Endothelial cell of hepatic sinusoid (primary cell): ENCODE data around the gene RNF182.
"Not testable (repeated sequence)": the region's sequence is repeated elsewhere in the genome, so short reads cannot be mapped to it uniquely, and the experiment has no call there.

Experiments used
- in situ Hi-C: cut with HindIII; loops from 2 replicates; pipeline ENCODE4 v1.10.0; 2017; ENCODE audit warnings: low sequenced_read_pairs

Gene RNF182, protein sequence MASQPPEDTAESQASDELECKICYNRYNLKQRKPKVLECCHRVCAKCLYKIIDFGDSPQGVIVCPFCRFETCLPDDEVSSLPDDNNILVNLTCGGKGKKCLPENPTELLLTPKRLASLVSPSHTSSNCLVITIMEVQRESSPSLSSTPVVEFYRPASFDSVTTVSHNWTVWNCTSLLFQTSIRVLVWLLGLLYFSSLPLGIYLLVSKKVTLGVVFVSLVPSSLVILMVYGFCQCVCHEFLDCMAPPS

DNA sequence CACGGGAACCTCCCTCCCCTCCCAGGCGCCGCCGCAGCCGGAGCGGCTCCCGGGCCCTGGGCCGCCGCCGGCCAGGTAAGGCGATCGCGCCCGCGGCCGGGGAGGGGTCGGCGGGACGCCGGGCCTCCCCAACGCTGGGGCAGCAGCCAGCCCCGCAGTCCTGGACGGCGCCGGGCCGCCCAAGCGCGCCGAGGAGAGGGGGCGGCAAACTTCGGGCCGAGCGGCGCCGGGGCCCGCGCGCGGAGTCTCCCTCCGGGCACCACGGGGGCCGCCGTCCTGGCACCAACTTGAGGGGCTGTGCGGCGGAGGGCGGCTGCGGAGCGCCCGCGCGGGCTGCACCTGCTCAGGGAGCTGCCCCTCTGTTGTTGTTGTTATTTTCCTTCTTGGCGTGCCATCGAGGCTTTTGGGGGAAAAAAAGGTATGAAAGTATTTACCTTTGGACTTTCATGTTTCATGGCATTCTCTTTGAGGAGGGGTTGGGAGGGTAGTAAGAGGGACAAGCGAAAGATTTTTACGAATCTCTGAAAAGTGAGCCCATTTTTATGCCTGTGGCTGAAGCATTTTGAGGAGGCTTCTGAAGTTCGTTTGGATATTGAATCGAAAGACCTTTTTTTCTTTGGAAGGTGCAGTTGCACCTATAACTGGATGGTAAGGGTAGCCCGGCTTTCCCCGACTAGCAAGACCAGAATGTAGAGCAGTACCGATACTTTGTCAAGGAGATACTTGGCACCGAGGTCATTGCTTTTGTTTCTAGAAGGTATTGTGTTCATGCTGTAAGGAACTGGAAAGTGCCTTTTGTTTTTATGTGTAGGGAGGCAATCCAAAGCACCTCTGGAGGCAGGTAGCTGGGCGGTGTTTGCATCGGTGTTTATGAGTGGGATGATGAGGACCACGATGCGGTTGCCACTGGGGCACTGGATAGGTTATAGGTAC lies at the start of gene RNF182:
RNF182 (plus strand) TSS at position 4 of the 933 bp plus-strand sequence. CDS start 52,168 bp downstream, outside the sequence.
- in situ Hi-C loops: no loop called here

DNA sequence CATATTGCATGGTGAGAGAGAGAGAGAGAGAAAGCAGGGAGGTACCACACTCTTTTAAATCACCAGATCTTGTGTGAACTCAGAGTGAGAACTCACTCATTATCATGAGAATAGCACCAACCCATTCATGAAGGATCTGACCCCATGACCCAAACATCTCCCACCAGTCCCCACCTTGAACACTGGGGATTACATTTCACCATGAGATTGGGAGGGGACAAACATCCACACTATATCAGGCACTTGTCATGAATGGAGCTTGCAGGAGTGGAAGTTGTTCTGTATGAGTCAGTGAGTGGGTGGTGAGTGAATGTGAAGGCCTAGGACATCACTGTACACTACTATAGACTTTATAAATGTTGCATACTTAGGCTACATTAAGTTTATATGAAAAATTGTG lies 47.7 kb upstream of the RNF182 start:
- in situ Hi-C loops: no loop called here

DNA sequence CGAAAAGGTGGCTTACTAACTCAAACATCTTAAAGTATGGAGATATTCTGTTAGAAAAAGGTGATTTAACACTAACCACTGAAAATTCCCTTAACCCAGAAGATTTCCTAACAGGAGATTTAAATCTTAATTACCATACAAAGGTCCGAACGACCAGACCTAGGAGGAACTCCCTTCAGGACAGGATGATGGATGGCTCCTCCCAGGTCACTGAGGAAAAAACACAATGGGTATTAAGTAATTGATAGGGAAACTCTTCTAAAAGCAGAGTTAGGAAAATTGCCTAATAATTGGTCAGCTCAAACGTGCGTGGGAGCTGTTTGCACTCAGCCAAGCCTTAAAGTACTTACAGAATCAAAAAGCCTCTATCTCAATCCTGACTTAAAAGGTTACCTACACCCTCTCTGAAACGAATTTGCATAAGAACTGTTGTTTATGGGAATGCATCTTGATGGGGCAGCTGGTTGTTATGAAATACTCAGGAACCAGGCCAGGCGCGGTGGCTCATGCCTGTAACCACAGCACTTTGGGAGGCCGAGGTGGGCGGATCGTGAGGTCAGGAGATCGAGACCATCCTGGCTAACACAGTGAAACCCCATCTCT lies 44.6 kb upstream of the RNF182 start:
- in situ Hi-C loops: not testable (repeated sequence)

DNA sequence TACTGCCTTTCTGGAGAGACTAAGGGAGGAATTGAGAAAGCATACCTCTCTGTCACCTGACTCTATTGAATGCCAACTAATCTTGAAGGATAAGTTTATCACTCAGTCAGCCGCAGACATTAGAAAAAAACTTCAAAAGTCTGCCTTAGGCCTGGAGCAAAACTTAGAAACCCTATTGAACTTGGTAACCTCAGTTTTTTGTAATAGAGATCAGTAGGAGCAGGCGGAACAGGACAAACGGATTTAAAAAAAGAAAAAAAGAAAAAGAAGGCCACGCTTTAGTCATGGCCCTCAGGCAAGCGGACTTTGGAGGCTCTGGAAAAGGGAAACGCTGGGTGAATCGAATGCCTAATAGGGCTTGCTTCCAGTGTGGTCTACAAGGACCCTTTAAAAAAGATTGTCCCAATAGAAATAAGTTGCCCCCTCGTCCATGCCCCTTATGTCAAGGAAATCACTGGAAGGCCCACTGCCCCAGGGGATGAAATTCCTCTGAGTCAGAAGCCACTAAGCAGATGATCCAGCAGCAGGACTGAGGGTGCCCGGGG lies 43.1 kb upstream of the RNF182 start:
- in situ Hi-C loops: no loop called here

DNA sequence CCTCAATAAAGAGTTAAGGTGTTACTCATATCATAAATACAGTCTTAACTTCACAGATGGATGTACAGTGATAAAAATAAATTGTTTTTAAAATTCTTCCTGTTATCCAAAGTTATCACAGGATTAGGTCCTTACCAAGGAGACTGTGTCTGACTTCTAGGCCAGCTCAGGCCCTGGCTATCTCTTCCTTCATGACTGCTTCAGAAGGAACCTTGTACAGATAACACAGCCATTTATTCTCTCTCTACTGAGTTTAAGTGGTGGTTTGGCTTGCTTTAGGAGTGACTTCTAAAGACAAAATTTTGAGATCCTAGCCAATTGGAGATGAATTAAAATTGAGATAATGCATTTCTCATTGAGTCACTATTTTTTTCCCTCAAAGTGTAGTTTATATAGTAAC lies 40.8 kb upstream of the RNF182 start:
- in situ Hi-C loops: no loop called here

DNA sequence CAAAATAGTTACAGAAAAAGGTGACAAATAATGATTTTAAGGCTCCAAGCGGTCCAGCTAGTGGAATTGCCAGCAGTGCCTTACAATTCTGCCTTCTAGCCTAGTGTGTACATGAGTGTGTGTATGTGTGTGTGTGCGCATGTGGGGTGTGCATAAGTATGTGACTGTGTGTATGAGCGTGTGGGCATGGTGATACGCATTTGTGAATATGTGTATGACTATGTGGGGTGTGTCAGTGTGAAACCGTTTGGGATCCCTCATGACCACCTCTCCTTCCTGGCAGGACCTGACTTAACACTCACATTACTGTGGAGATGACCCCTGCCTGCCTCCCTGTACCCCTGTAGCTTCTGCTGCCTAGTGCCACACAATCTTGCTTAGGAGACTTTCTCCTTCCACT lies 40.4 kb upstream of the RNF182 start:
- in situ Hi-C loops: no loop called here

DNA sequence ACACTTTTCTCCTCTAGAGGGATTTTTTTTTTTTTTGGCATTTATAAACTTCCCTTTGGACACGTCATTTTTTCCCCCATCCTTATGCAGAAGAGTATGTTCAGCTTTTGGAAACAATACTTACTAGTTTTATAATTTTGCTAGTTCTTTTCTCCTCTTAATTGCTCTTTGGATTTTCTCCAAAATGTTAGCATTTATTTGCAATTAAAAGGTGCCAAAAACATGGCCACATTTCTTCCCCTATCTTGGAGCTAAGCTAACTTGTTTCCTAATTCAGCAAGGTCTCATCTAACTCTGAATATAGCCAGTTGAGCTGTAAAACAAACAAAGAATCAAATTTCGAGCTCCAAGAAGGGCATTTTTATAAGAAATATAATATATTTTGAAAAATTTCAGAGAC lies 39.2 kb upstream of the RNF182 start:
- in situ Hi-C loops: no loop called here

DNA sequence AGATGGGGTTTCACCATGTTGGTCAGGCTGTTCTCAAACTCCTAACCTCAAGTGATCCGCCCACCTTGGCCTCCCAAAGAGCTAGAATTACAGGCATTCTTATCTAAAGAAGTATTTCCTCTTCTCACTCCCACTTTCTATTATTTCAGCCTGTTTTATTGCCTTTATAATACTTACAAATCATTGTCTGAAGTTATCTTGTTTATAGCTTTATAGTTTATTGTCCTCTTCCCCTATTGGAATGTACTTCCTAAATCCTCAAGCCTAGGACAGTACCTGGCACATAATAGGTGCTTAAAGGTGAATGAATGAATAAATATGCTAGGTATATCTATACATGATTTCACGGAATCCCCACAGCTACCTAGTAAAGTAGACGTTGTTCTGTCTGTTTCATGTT lies 37.8 kb upstream of the RNF182 start:
- in situ Hi-C loops: no loop called here

DNA sequence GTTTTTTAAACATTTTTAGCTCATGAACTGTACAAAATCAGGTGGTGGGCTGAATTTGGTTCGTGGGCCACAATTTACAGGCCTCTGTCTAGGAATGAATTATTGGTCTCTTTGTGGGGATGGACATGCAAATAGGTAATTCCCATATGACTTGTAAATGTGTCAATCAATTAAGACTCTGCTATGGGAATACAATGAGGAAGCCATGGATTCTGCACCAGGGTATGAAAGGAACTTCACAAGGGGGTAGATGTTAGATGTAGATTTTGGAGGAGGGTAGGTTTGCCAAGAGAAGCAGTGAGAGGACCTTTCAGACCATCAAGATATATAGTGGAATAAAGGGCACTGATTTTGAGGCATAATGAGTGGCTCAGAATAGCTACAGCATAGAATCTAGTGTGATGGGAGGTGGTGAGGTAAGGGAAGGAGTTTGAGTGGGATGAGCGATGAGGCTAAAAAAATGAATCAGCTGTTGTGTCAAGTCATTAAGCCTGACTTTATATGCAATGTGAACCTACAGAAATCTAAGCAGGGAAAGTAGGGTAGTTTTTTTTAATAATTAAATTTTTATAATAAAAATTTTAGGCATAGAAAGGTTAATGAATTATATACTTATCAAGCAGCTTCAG lies 32.6 kb upstream of the RNF182 start:
- in situ Hi-C loops: no loop called here

DNA sequence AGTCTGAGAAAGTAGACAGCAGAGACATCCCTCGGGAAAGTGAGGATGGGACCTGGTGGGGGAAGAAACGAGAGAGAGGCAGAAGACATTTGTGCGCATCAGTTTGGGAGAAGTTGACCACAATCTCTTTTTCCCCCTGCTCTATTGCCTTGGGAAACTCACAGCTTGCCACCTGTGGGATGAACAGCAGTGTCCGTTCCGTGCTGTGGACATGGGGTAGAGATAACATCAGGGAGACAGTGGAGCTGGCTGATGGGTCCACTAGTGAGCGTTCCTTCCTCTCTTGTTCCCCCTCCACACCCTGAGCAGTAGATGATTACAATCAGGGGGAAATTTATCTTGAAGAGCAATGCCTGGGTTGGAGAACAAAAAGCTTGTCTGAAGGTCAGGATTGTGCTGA lies 21.8 kb upstream of the RNF182 start:
- in situ Hi-C loops: loop anchor here (10.0 kb wide), 1 partner anchor 162 kb away; no protein-coding TSS in a partner anchor

DNA sequence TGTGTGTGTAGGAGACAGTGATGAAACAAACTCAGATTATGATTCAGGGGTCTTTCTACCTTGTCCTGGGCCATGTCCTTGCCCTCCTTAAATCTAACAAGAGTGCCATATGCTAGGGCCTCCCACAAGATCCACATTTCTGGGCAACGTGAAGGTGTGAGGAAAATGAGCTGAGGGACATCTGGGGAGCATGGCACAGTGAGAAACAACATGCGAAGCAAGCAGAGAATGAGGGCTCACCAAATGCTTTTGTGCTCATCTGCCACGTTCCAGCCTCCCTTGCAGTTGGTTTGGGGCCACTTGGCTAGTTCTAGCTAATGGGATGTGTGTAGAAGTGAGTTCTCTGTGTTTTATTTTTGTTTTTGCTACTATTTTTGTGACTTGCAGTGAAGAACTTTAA lies 21.4 kb upstream of the RNF182 start:
- in situ Hi-C loops: loop anchor here (10.0 kb wide), 1 partner anchor 161 kb away; no protein-coding TSS in a partner anchor

DNA sequence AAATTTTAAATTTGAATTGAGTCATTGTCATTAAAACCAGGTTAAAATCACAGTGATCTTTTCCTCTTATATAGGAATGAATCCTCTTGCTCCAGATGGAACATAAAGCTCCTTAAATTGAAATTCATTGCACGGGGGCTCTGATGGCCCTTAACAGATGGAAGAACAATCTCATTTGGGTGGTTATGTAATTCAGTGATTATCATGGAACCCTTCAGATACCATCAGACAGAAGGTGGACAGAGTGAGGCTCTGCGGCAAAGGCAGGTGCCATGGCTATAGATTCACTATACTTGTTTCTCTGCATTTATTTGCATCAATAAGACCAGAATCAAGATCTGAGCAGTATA lies 17.8 kb upstream of the RNF182 start:
- in situ Hi-C loops: loop anchor here (10.0 kb wide), 1 partner anchor 158 kb away; no protein-coding TSS in a partner anchor

DNA sequence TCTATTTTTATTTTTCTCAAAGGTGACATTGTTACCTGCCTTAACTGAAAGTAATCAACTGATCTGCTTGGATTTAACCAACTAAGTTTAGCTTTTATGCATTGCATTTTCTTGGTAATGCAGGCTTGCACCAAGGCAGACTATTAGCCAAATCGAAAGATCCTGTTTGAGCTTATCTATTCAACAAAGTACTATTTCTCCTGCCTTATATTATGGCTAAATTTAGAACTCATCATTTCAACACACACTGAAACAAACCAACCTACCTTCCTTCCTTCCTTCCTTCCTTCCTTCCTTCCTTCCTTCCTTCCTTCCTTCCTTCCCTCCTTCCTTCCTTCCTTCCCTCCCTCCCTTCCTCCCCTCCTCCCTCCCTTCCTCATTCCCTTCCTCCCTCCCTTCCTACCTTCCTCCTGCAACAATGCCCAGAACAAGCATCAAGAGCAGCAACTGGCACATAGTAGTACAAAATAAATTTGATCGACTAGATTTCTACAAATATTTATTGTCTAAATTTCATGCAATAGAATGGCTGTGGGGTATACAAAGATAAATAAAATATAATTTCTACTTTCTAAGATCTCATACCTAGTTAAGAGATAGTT lies 17.0 kb upstream of the RNF182 start:
- in situ Hi-C loops: loop anchor here (10.0 kb wide), 1 partner anchor 157 kb away; no protein-coding TSS in a partner anchor

DNA sequence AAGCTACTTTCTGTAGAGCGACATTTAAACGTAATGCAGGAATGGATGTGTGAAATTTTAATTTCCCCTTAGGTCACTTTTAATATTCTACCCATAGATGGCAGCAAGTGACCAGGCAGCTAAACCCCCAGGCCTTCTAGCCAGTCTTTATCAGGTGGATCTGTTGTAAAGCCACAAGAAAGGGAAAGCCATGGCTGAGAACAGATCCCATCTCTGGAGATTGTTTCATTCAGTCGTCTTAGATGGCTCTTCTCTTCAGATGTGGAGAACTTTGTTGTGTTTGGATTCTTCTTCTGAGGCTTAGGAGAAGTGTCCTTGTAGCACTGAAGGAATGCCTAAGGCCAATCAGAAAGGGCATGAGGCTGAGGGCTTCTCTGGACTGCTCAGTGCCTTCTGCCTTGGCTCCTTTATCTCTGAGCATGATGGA lies 15.8 kb upstream of the RNF182 start:
- in situ Hi-C loops: loop anchor here (10.0 kb wide), 1 partner anchor 156 kb away; no protein-coding TSS in a partner anchor

DNA sequence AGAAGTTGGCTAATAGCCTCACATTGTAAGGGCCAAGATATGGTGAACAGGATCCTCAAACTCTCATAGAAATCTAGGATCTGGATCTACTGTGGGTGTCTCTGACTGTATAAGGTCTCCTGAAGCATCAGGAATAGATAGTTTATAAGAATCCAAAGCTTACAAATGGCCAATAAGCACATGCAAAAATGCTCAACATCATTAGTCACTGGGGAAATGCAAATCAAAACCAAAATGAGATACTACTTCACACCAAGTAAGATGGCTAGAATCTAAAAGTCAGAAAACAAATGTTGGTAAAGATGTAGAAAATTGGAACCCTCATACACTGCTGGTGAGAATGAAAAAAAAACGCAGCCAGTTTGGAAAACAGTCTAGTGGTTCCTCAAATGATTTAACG lies 14.3 kb upstream of the RNF182 start:
- in situ Hi-C loops: no loop called here

DNA sequence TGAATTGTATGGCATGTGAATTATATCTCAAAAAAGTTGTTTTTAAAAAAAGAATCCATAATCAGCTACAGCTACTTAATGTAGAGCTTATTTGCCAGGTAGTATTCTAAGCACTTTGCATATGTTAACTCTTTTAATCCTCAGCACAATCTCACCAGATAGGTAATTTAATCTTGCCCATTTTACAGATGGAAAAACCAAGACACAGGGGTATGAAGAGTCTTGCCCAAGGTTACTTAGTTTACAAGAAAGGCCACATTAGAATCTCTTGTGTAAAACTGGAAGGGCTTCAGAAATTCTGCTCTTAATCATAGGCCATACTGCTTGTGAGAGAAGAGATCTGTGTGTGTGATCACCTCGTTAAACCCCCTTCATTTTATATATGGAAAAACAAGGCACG lies 13.4 kb upstream of the RNF182 start:
- in situ Hi-C loops: no loop called here

DNA sequence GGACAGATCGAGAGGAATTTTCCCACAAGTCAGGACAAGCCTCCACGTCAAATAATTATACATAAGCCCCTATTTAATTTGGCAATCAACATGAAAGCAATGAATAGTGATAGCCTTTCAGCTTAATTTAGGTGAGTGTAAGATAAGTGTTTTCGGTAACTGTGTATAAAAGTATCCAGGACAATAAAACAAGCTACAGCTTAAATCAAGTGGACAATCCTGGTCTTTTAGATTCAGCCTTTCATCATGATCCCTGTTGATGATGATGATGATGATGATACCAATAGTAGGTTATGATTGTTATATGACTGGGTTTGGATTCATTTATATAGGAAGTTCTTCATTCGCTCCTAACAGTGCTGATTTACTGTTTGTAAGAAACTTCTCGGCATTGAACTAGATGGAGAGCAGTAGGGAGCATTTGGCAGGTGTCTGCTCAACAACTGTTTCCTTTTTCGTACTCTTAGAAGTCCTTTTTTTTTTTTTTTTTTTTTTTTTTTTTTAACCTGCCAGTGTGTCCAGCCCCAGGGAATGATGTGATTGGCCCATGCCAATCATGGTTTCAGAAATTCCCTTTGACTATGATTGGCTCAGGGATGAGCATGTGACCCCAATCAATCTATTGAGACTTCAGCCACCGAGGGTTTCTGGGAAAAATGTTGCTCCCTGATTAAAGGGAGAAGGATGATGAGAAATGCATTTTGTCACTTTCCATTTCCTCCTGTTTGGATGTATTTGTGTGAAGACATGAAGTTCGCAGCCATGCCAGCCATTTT lies 11.3 kb upstream of the RNF182 start:
- in situ Hi-C loops: no loop called here

DNA sequence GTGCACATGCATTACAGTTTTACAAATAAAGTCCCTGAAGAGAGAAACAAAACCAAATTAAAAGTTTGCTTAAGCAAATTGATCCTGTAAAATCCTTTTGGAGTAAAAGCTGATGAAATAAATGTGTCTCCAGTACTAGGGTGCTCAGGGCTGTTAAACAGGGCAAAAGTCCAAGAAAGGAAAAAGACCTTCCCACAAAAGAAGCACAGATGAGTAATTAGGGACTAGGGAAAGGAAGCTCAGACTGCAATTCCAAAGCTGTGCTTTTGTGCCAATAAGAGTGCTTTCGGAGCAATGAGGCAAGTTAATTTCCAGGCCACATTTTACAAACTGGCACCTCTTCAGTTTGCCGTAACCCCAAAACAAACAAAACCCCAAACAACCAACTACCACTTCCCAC lies 10.4 kb upstream of the RNF182 start:
- in situ Hi-C loops: no loop called here

DNA sequence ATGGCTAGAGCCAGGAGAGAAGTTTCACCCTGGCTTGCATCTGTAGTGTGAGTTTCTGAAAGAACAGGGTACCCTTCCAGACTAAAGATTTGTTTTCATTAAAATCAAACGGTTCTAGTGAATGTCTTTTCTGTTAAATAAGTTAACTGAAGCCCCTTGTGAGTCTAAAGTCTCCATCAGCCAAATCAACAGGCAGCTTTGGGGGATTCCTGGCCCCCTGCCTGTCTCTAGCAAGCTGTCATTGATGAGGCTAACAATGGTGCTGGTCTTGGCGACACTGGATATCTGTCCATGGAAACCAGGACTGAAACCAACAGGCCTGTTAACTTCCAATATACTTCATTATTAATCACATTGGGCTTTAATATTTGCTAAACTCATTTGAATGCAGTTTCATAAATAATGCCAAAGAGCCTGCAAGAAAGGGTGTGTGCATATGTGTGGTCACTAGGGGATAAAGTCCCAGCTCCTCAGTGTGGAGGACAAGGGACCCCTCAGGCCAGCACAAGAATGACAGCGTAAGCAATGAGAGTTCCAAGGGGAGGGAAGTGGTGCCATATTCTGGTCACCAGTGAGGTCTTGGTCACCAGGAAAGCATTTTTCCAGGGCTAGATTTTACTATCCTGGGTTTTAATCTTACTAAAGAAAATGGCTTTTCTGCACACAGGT lies 9.1 kb upstream of the RNF182 start:
- in situ Hi-C loops: no loop called here
